ENCODE data around the gene PGP. TPM values are rescaled to one million over a fixed set of nuclear protein-coding genes. Genes with fewer than 3 reads are reported as not detected.

PGP gene
- total RNA-seq, 1 experiment from 2014 or later: 36.2 TPM

- no TSS peak for BruUV-seq (replicated peaks)
- TF ChIP-seq, protein P1, sequence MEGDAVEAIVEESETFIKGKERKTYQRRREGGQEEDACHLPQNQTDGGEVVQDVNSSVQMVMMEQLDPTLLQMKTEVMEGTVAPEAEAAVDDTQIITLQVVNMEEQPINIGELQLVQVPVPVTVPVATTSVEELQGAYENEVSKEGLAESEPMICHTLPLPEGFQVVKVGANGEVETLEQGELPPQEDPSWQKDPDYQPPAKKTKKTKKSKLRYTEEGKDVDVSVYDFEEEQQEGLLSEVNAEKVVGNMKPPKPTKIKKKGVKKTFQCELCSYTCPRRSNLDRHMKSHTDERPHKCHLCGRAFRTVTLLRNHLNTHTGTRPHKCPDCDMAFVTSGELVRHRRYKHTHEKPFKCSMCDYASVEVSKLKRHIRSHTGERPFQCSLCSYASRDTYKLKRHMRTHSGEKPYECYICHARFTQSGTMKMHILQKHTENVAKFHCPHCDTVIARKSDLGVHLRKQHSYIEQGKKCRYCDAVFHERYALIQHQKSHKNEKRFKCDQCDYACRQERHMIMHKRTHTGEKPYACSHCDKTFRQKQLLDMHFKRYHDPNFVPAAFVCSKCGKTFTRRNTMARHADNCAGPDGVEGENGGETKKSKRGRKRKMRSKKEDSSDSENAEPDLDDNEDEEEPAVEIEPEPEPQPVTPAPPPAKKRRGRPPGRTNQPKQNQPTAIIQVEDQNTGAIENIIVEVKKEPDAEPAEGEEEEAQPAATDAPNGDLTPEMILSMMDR (IDR thresholded peaks at IDR 0.05; ENCODE audit: insufficient read depth in 1 of 2, low read depth in 1 of 2, low read length in 1 of 2, severe bottlenecking in 1 of 2, unreplicated experiment in 1 of 2): no peak
- Histone ChIP-seq H3K4me3 (ENCODE audit: low read depth, low read length) (no peak overlapping the region), H3K27me3 (replicated peaks; ENCODE audit: control insufficient read depth, insufficient read depth, low read length) (no peaks in the 10 kb centered on the region), H3K36me3 (ENCODE audit: control insufficient read depth, insufficient read depth, low read length) (peaks cover 1% of the 10 kb centered on the region; the same call in 1 of the 2 replicates), H3K4me1 (no peaks in the 10 kb centered on the region), H3K9me3 (no peaks in the 10 kb centered on the region)
- ChIA-PET POLR2A (interaction anchor here (1.0 kb wide), 1 partner anchor 12 kb away, joined by 4 read pairs; the partner anchor contains the start of gene TRAF7), CTCF (no interaction called here)
- no peak overlapping the region for H3K27ac Mint-ChIP-seq (ENCODE audit: unreplicated experiment)
- H3K36me3 Mint-ChIP-seq (ENCODE audit: insufficient read depth, unreplicated experiment): peaks cover 39% of the 10 kb centered on the region
- H3K4me1 Mint-ChIP-seq (ENCODE audit: low read depth, unreplicated experiment): no peaks in the 10 kb centered on the region
- no peak overlapping the region for H3K4me3 Mint-ChIP-seq (ENCODE audit: unreplicated experiment)
- DNase-seq: no peak
- no peaks in the 10 kb centered on the region for H3K9me3 Mint-ChIP-seq (ENCODE audit: unreplicated experiment)
- intact Hi-C loops (cut with micrococcal nuclease; ENCODE audit: unreplicated experiment): no loop called here
- no peaks in the 10 kb centered on the region for H3K27me3 Mint-ChIP-seq (ENCODE audit: insufficient read depth, unreplicated experiment)
Observed at GRCh38 chr16:2167068-2167638, 47.5 kb downstream of the PGP start.

DNA sequence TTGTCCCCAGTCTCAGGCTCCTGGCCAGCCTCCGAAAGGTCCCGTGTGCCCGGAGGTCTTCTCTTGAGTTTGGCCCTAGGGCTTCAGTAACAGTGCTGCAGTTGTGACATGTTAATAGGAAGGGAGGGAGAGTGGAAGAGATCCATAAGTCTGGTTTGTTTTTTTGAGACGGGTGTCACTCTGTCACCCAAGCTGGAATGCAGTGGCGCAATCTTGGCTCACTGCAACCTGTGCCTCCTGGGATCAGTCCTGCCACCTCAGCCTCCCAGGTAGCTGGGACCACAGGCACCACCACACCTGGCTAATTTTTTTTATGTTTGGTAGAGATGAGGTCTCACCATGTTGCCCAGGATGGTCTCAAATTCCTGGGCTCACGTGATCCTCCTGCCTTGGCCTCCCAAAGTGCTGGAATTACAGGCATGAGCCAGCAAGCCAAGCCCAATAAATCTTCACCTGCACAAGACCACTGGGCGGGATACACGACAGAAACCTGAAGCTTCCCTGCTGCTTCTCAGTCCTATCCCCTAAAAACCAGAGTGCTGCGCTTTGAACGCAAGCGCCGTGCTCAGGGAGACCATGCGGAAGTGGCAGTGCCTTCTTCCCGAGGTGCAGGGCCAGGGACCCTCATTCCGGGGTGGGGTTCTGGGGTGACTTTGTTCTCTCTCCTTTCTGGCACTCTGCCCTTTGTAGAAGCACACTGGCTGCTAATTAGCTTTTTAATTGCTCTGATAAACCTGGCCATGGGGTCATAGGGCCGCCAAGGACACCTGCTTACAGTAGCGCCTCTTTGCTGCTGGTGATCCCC lies 48.2 kb downstream of the PGP start:
- Mint-ChIP-seq H3K27me3 (ENCODE audit: insufficient read depth, unreplicated experiment) (no peaks in the 10 kb centered on the region), H3K36me3 (ENCODE audit: insufficient read depth, unreplicated experiment) (peaks cover 44% of the 10 kb centered on the region), H3K4me1 (ENCODE audit: low read depth, unreplicated experiment) (no peaks in the 10 kb centered on the region), H3K4me3 (ENCODE audit: unreplicated experiment) (no peak overlapping the region), H3K9me3 (ENCODE audit: unreplicated experiment) (no peaks in the 10 kb centered on the region), H3K27ac (ENCODE audit: unreplicated experiment) (no peak overlapping the region)
- no peak overlapping the region for H3K4me3 ChIP-seq (ENCODE audit: low read depth, low read length)
- BruUV-seq (replicated peaks): no TSS peak
- POLR2A ChIA-PET: interaction anchor here (1.3 kb wide), 1 partner anchor 11 kb away, joined by 3 read pairs; the partner anchor contains the start of gene TRAF7
- H3K27me3 ChIP-seq (replicated peaks; ENCODE audit: control insufficient read depth, insufficient read depth, low read length): no peaks in the 10 kb centered on the region
- H3K4me1 ChIP-seq: no peaks in the 10 kb centered on the region
- intact Hi-C loops (cut with micrococcal nuclease; ENCODE audit: unreplicated experiment): no loop called here
- peaks cover 1% of the 10 kb centered on the region; the same call in 1 of the 2 replicates for H3K36me3 ChIP-seq (ENCODE audit: control insufficient read depth, insufficient read depth, low read length)
- CTCF ChIA-PET: no interaction called here
- DNase-seq: no peak
- H3K9me3 ChIP-seq: no peaks in the 10 kb centered on the region
- TF ChIP-seq, protein P1 (IDR thresholded peaks at IDR 0.05; ENCODE audit: insufficient read depth in 1 of 2, low read depth in 1 of 2, low read length in 1 of 2, severe bottlenecking in 1 of 2, unreplicated experiment in 1 of 2): no peak

GRCh38 chr16:2165861-2166260 lies 48.8 kb downstream of the PGP start:
- Histone ChIP-seq H3K4me3 (ENCODE audit: low read depth, low read length) (no peak overlapping the region), H3K36me3 (ENCODE audit: control insufficient read depth, insufficient read depth, low read length) (peaks cover 1% of the 10 kb centered on the region; the same call in 1 of the 2 replicates), H3K9me3 (no peaks in the 10 kb centered on the region), H3K4me1 (no peaks in the 10 kb centered on the region), H3K27me3 (replicated peaks; ENCODE audit: control insufficient read depth, insufficient read depth, low read length) (no peaks in the 10 kb centered on the region)
- intact Hi-C loops (cut with micrococcal nuclease; ENCODE audit: unreplicated experiment): no loop called here
- H3K4me1 Mint-ChIP-seq (ENCODE audit: low read depth, unreplicated experiment): no peaks in the 10 kb centered on the region
- peaks cover 40% of the 10 kb centered on the region for H3K36me3 Mint-ChIP-seq (ENCODE audit: insufficient read depth, unreplicated experiment)
- H3K27ac Mint-ChIP-seq (ENCODE audit: unreplicated experiment): no peak overlapping the region
- ChIA-PET POLR2A (interaction anchor here (1.3 kb wide), 1 partner anchor 10 kb away, joined by 3 read pairs; the partner anchor contains the start of gene TRAF7), CTCF (no interaction called here)
- no peak for DNase-seq
- TF ChIP-seq, protein P1 (IDR thresholded peaks at IDR 0.05; ENCODE audit: insufficient read depth in 1 of 2, low read depth in 1 of 2, low read length in 1 of 2, severe bottlenecking in 1 of 2, unreplicated experiment in 1 of 2): no peak
- H3K4me3 Mint-ChIP-seq (ENCODE audit: unreplicated experiment): no peak overlapping the region
- no peaks in the 10 kb centered on the region for H3K27me3 Mint-ChIP-seq (ENCODE audit: insufficient read depth, unreplicated experiment)
- H3K9me3 Mint-ChIP-seq (ENCODE audit: unreplicated experiment): no peaks in the 10 kb centered on the region
- no TSS peak for BruUV-seq (replicated peaks)
